ENCODE data around the gene WDR20.

- TF ChIP-seq CTCF (IDR thresholded peaks at IDR 0.05) (no peak), POLR2A (IDR thresholded peaks at IDR 0.05) (no peak)
These were observed 42.5 kb downstream of the WDR20 start for GRCh38 chr14:102182190-102182589.
